A673 (cell line): ENCODE data around the gene URI1. TPM values are rescaled to one million over a fixed set of nuclear protein-coding genes. Genes with fewer than 3 reads are reported as not detected.

Experiments
- BruUV-seq: library from RNA; stranded (reverse); fragments of 400-500 nt; replicated peaks from 2 replicates; lab custom pipeline; 2021; lab: Mats Ljungman, UMichigan
- CTCF ChIA-PET: fragments of 300-600 bp; sonication (Branson Sonifier 250); formaldehyde crosslinking; loops from one replicate; lab custom pipeline; 2022; ENCODE audit warnings: antibody characterized with exemption; lab: Charles Lee
- POLR2A ChIA-PET: fragments of 300-600 bp; sonication (Branson Sonifier 250); formaldehyde crosslinking; loops from one replicate; lab custom pipeline; 2022; ENCODE audit warnings: antibody characterized with exemption; ENCODE audit not compliant: low non-redundant PET; lab: Charles Lee
- DNase-seq: peaks from one replicate; pipeline ENCODE4 v3.0.0-alpha.2; 2015; ENCODE audit warnings: low spot score
- H3K27ac ChIP-seq: fragments of 200-600 bp; sonication (generic); 2 replicates; pipeline ENCODE4 v1.5.1; 2016; ENCODE audit warnings: mixed run types, low read depth, mild to moderate bottlenecking, mixed read lengths, antibody characterized with exemption, low read length; ENCODE audit not compliant: poor library complexity, severe bottlenecking
- H3K27me3 ChIP-seq: fragments of 200-600 bp; sonication (generic); replicated peaks from 2 replicates; pipeline ENCODE4 v1.6.1; 2017; ENCODE audit warnings: mixed run types, low read depth, mild to moderate bottlenecking, mixed read lengths, antibody characterized with exemption, low read length; ENCODE audit not compliant: insufficient read depth, poor library complexity
- H3K36me3 ChIP-seq: fragments of 200-600 bp; sonication (generic); 2 replicates; pipeline ENCODE4 v1.6.1; 2016; ENCODE audit warnings: mixed run types, mild to moderate bottlenecking, mixed read lengths, antibody characterized with exemption, low read length; ENCODE audit not compliant: insufficient read depth, poor library complexity, severe bottlenecking
- H3K4me1 ChIP-seq: fragments of 200-600 bp; sonication (generic); 2 replicates; pipeline ENCODE4 v1.6.1; 2017; ENCODE audit warnings: mixed run types, mild to moderate bottlenecking, mixed read lengths, antibody characterized with exemption, low read length; ENCODE audit not compliant: insufficient read depth, poor library complexity, severe bottlenecking
- H3K4me3 ChIP-seq: fragments of 200-600 bp; sonication (generic); 2 replicates; pipeline ENCODE4 v1.5.1; 2016; ENCODE audit warnings: low read depth, mixed run types, mild to moderate bottlenecking, mixed read lengths, low read length; ENCODE audit not compliant: poor library complexity, severe bottlenecking
- H3K9me3 ChIP-seq: fragments of 200-600 bp; sonication (generic); 2 replicates; pipeline ENCODE4 v1.6.1; 2016; ENCODE audit warnings: mixed run types, low read depth, mild to moderate bottlenecking, mixed read lengths, antibody characterized with exemption, low read length; ENCODE audit not compliant: poor library complexity, severe bottlenecking
- CTCF ChIP-seq: fragments of 300-800, 200-600 bp; sonication (generic); conservative IDR thresholded peaks from 2 replicates; pipeline ENCODE4 v1.5.1; 2017; ENCODE audit warnings: low read depth, mild to moderate bottlenecking, antibody characterized with exemption, low read length, moderate library complexity, mixed read lengths
- EZH2 ChIP-seq: fragments of 200-600 bp; sonication (generic); IDR thresholded peaks from 2 replicates; pipeline ENCODE4 v1.6.1; 2017; ENCODE audit warnings: borderline replicate concordance, low read depth, mild to moderate bottlenecking, mixed read lengths, antibody characterized with exemption, low read length; ENCODE audit not compliant: poor library complexity, severe bottlenecking
- intact Hi-C: fragments of 100-400 bp; cut with micrococcal nuclease; formaldehyde crosslinking; loops from one replicate; pipeline ENCODE4 v1.10.0; 2022; ENCODE audit not compliant: unreplicated experiment
- total RNA-seq: library from RNA; stranded (reverse); gene quantifications from 2 replicates; pipeline ENCODE4 v1.2.3, GENCODE V29; 2021

The URI1 gene
- total RNA-seq, 1 experiment from 2014 or later: 93.0 TPM

GRCh38 chr19:29944390-29945012 is 2.5 kb downstream of the URI1 start:
- CTCF ChIA-PET: no interaction called here
- TF ChIP-seq EZH2: no peak
- no peak for TF ChIP-seq CTCF
- Histone ChIP-seq H3K27ac (peak overlapping the region; percentile 35), H3K27me3 (no peaks in the 10 kb centered on the region), H3K4me3 (peak overlapping the region; percentile 25), H3K4me1 (peaks cover 28% of the 10 kb centered on the region), H3K9me3 (no peaks in the 10 kb centered on the region), H3K36me3 (no peaks in the 10 kb centered on the region)
- POLR2A ChIA-PET: no interaction called here
- no peak for DNase-seq
- BruUV-seq: TSS peak; percentile 20
- intact Hi-C loops: no loop called here

- Histone ChIP-seq H3K4me1 (peaks cover 28% of the 10 kb centered on the region), H3K27ac (peak overlapping the region; percentile 35), H3K36me3 (no peaks in the 10 kb centered on the region), H3K27me3 (no peaks in the 10 kb centered on the region), H3K9me3 (no peaks in the 10 kb centered on the region), H3K4me3 (peak overlapping the region; percentile 25)
- BruUV-seq: no TSS peak
- ChIA-PET CTCF (no interaction called here), POLR2A (no interaction called here)
- intact Hi-C loops: no loop called here
- no peak for DNase-seq
- TF ChIP-seq CTCF (no peak), EZH2 (no peak)
Observed at GRCh38 chr19:29945017-29945416, 3.0 kb downstream of the URI1 start.

GRCh38 chr19:29945433-29945832 is 3.4 kb downstream of the URI1 start:
- intact Hi-C loops: no loop called here
- DNase-seq: no peak
- H3K9me3 ChIP-seq: no peaks in the 10 kb centered on the region
- H3K27me3 ChIP-seq: no peaks in the 10 kb centered on the region
- no peaks in the 10 kb centered on the region for H3K36me3 ChIP-seq
- H3K4me1 ChIP-seq: peaks cover 28% of the 10 kb centered on the region
- POLR2A ChIA-PET: no interaction called here
- no peak overlapping the region for H3K4me3 ChIP-seq
- H3K27ac ChIP-seq: no peak overlapping the region
- no peak for TF ChIP-seq CTCF
- CTCF ChIA-PET: no interaction called here
- BruUV-seq: no TSS peak
